Liver (tissue), 9 donors: ENCODE measurements around the gene SMYD3. TPM values are rescaled to one million over a fixed set of nuclear protein-coding genes. Genes with fewer than 3 reads are reported as not detected.
"Not testable (repeated sequence)": the region's sequence is repeated elsewhere in the genome, so short reads cannot be mapped to it uniquely, and the experiment has no call there.

Source experiments
- DNase-seq: peaks from one replicate; pipeline ENCODE4 v3.0.0-alpha.2; 2017; ENCODE audit warnings: low spot score
- H3K27ac ChIP-seq, 2 donors: one replicate each; pipeline ENCODE4 v1.7.0; 2013; ENCODE audit warnings: inconsistent platforms in 2 of 2, low read length in 2 of 2, control low read depth in 1 of 2, low read depth in 1 of 2, mild to moderate bottlenecking in 1 of 2
- H3K27me3 ChIP-seq, 4 donors: one replicate each; pipeline versions ENCODE4 v1.6.1 to v1.7.0; 2013; ENCODE audit warnings: low read length in 3 of 4, inconsistent platforms in 1 of 4, mild to moderate bottlenecking in 1 of 4, moderate library complexity in 1 of 4; ENCODE audit not compliant: control insufficient read depth in 4 of 4, insufficient read depth in 4 of 4
- H3K36me3 ChIP-seq, 4 donors: one replicate each; pipeline versions ENCODE4 v1.6.1 to v1.7.0; 2013; ENCODE audit warnings: low read length in 3 of 4, mild to moderate bottlenecking in 3 of 4, low read depth in 1 of 4, moderate library complexity in 1 of 4; ENCODE audit not compliant: control insufficient read depth in 4 of 4, insufficient read depth in 3 of 4
- H3K4me1 ChIP-seq, 4 donors: one replicate each; pipeline versions ENCODE4 v1.6.1 to v1.7.0; 2013; ENCODE audit warnings: low read length in 3 of 4, mild to moderate bottlenecking in 3 of 4, moderate library complexity in 1 of 4; ENCODE audit not compliant: control insufficient read depth in 4 of 4, insufficient read depth in 4 of 4
- H3K4me3 ChIP-seq, 3 donors: one replicate each; pipeline versions ENCODE4 v1.6.1 to v1.7.0; 2013; ENCODE audit warnings: low read length in 3 of 3, control low read depth in 1 of 3, low read depth in 1 of 3, mild to moderate bottlenecking in 1 of 3
- H3K9ac ChIP-seq, 2 donors: one replicate each; pipeline ENCODE4 v1.7.0; 2013; ENCODE audit warnings: low read length in 2 of 2, mild to moderate bottlenecking in 2 of 2, moderate library complexity in 2 of 2, control low read depth in 1 of 2, low read depth in 1 of 2
- H3K9me3 ChIP-seq, 4 donors: one replicate each; pipeline versions ENCODE4 v1.6.1 to v1.7.0; 2013; ENCODE audit warnings: low read length in 3 of 4; ENCODE audit not compliant: control insufficient read depth in 4 of 4
- EGR1 ChIP-seq, 2 donors: IDR thresholded peaks; 2 replicates each; pipeline ENCODE4 v1.6.1; 2016 to 2018; ENCODE audit warnings: antibody characterized with exemption in 2 of 2, low read depth in 2 of 2
- FOXA1 ChIP-seq: IDR thresholded peaks from 2 replicates; pipeline ENCODE4 v1.6.1; 2016; ENCODE audit warnings: antibody characterized with exemption
- FOXA2 ChIP-seq: IDR thresholded peaks from 2 replicates; pipeline ENCODE4 v1.6.1; 2016; ENCODE audit warnings: antibody characterized with exemption
- HNF4G ChIP-seq: IDR thresholded peaks from 2 replicates; pipeline ENCODE4 v1.6.1; 2016; ENCODE audit warnings: antibody characterized with exemption
- JUND ChIP-seq, 2 donors: IDR thresholded peaks; 2 replicates each; pipeline ENCODE4 v1.6.1; 2016; ENCODE audit warnings: antibody characterized with exemption in 2 of 2
- RAD21 ChIP-seq, 2 donors: IDR thresholded peaks; 2 replicates each; pipeline ENCODE4 v1.6.1; 2016; ENCODE audit warnings: antibody characterized with exemption in 2 of 2, mild to moderate bottlenecking in 2 of 2
- RXRA ChIP-seq, 2 donors: IDR thresholded peaks; 2 replicates each; pipeline ENCODE4 v1.6.1; 2017 to 2018; ENCODE audit warnings: antibody characterized with exemption in 2 of 2, mild to moderate bottlenecking in 1 of 2
- SP1 ChIP-seq: IDR thresholded peaks from 2 replicates; pipeline ENCODE4 v1.6.1; 2018; ENCODE audit warnings: antibody characterized with exemption, mild to moderate bottlenecking
- TAF1 ChIP-seq: conservative IDR thresholded peaks from 2 replicates; pipeline ENCODE4 v1.6.1; 2016; ENCODE audit warnings: antibody characterized with exemption, mild to moderate bottlenecking
- YY1 ChIP-seq: IDR thresholded peaks from 2 replicates; pipeline ENCODE4 v1.6.1; 2016; ENCODE audit warnings: antibody characterized with exemption, mild to moderate bottlenecking
- WGBS: extraction: QIAGEN DNeasy Blood & Tissue Kit; methylation state at CpG from one replicate; pipeline ENCODE4 v1.1.7; 2013; 5-methylcytosine and 5-hydroxymethylcytosine counted together
- polyA plus RNA-seq, 2 donors: library from polyadenylated mRNA; stranded (reverse) in 1 of 2; unstranded in 1 of 2; fragments of 200-250 nt in 1 of 2; fragments of >200 nt in 1 of 2; fragmentation: Nextera tagmentation in 1 of 2; extraction: Ambion mirVana in 1 of 2; gene quantifications; one replicate each; pipeline versions ENCODE4 v1.2.1 to v1.2.3, GENCODE V29; 2013 to 2015
- total RNA-seq, 2 donors: library from RNA; depleted of rRNA; stranded (reverse); fragments of >200 nt; gene quantifications; one replicate each; pipeline ENCODE4 v1.2.3, GENCODE V29; 2014
- TF ChIP-seq, protein P1 (sequence below): IDR thresholded peaks from 2 replicates; pipeline ENCODE4 v1.6.1; 2016; ENCODE audit warnings: antibody characterized with exemption
- TF ChIP-seq, protein P2 (sequence below): IDR thresholded peaks from 2 replicates; pipeline ENCODE4 v1.6.1; 2016; ENCODE audit warnings: antibody characterized with exemption, mild to moderate bottlenecking
- TF ChIP-seq, protein P3 (sequence below): IDR thresholded peaks from 2 replicates; pipeline ENCODE4 v1.6.1; 2016; ENCODE audit warnings: antibody characterized with exemption
- TF ChIP-seq, protein P4 (sequence below): fragments of 150-350 bp; IDR thresholded peaks from 2 replicates; pipeline ENCODE4 v1.5.1; 2017; ENCODE audit warnings: improper control_type of control experiment, low read depth, low read length; ENCODE audit not compliant: missing input control
- TF ChIP-seq, protein P5 (sequence below): IDR thresholded peaks from 2 replicates; pipeline ENCODE4 v1.6.1; 2016; ENCODE audit warnings: antibody characterized with exemption
- donor health status: healthy.
- donor health status: healthy.
- donor health status: healthy.
- donor health status: healthy.
- donor health status: healthy.

The SMYD3 gene
- total and polyA plus RNA-seq, 4 donors, result 3.1 to 9.1 (median 8.0) TPM

DNA sequence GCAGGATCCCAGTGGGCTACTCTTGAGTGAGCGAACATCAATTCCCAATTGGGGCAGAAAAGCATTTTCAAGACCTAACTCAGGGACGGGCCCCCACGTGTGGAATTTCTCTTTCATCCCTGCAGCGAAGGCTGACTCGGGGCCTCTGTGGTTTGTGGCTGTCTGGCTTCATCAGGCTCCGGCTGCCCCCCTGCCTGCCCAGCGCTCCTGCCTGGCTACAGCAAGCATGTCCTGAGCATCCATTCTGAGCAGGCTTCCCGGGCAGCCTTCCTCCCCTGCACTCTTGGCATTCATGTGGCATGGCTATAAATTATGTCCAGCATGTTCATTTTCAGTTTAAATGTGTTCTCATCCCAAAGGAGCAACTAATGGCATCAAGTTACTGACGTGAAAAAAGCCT, 764.2 kb downstream of the SMYD3 start:
- peaks cover 0 to 1% (median 0%) of the 10 kb centered on the region in 4 donors for H3K9me3 ChIP-seq
- 86% methylated on average over 9 of the region's 9 CpGs for WGBS
- TF ChIP-seq FOXA2 (no peak), EGR1 (IDR thresholded peaks at IDR 0.05; ENCODE audit: low read depth in 2 of 2) (no peak), RXRA (IDR thresholded peaks at IDR 0.05) (no peak), HNF4G (no peak), RAD21 (IDR thresholded peaks at IDR 0.05) (no peak), JUND (IDR thresholded peaks at IDR 0.05) (no peak)
- TF ChIP-seq, protein P1, sequence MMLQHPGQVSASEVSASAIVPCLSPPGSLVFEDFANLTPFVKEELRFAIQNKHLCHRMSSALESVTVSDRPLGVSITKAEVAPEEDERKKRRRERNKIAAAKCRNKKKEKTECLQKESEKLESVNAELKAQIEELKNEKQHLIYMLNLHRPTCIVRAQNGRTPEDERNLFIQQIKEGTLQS, result no peak
- TF ChIP-seq, protein P2, sequence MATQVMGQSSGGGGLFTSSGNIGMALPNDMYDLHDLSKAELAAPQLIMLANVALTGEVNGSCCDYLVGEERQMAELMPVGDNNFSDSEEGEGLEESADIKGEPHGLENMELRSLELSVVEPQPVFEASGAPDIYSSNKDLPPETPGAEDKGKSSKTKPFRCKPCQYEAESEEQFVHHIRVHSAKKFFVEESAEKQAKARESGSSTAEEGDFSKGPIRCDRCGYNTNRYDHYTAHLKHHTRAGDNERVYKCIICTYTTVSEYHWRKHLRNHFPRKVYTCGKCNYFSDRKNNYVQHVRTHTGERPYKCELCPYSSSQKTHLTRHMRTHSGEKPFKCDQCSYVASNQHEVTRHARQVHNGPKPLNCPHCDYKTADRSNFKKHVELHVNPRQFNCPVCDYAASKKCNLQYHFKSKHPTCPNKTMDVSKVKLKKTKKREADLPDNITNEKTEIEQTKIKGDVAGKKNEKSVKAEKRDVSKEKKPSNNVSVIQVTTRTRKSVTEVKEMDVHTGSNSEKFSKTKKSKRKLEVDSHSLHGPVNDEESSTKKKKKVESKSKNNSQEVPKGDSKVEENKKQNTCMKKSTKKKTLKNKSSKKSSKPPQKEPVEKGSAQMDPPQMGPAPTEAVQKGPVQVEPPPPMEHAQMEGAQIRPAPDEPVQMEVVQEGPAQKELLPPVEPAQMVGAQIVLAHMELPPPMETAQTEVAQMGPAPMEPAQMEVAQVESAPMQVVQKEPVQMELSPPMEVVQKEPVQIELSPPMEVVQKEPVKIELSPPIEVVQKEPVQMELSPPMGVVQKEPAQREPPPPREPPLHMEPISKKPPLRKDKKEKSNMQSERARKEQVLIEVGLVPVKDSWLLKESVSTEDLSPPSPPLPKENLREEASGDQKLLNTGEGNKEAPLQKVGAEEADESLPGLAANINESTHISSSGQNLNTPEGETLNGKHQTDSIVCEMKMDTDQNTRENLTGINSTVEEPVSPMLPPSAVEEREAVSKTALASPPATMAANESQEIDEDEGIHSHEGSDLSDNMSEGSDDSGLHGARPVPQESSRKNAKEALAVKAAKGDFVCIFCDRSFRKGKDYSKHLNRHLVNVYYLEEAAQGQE, result no peak
- TF ChIP-seq, protein P3, sequence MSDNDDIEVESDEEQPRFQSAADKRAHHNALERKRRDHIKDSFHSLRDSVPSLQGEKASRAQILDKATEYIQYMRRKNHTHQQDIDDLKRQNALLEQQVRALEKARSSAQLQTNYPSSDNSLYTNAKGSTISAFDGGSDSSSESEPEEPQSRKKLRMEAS, result no peak
- TF ChIP-seq, protein P4, sequence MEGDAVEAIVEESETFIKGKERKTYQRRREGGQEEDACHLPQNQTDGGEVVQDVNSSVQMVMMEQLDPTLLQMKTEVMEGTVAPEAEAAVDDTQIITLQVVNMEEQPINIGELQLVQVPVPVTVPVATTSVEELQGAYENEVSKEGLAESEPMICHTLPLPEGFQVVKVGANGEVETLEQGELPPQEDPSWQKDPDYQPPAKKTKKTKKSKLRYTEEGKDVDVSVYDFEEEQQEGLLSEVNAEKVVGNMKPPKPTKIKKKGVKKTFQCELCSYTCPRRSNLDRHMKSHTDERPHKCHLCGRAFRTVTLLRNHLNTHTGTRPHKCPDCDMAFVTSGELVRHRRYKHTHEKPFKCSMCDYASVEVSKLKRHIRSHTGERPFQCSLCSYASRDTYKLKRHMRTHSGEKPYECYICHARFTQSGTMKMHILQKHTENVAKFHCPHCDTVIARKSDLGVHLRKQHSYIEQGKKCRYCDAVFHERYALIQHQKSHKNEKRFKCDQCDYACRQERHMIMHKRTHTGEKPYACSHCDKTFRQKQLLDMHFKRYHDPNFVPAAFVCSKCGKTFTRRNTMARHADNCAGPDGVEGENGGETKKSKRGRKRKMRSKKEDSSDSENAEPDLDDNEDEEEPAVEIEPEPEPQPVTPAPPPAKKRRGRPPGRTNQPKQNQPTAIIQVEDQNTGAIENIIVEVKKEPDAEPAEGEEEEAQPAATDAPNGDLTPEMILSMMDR, result no peak
- H3K27ac ChIP-seq, result no peak overlapping the region
- H3K9ac ChIP-seq, result no peak overlapping the region
- H3K4me3 ChIP-seq, result no peak overlapping the region
- no peaks in the 10 kb centered on the region for H3K27me3 ChIP-seq
- H3K4me1 ChIP-seq, result no peaks in the 10 kb centered on the region
- H3K36me3 ChIP-seq, result peaks cover 0 to 2% (median 0%) of the 10 kb centered on the region in 4 donors
- DNase-seq, result no peak

DNA sequence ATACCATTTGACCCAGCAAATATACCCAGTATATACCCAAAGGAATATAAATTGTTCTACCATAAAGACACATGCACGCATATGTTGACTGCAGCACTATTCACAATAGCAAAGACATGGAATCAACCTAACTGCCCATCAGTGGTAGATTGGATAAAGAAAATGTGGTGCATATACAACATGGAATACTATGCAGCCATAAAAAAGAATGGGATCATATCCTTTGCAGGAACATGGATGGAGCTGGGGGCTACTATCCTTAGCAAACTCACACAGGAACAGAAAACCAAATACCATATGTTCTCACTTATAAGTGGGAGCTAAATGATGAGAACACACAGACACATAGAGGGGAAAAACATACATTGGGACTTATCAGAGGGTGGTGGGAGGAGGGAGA, 766.7 kb downstream of the SMYD3 start:
- not testable (repeated sequence) for DNase-seq, H3K27ac ChIP-seq
- WGBS, result 95% methylated on average over 1 of the region's 1 CpG

DNA sequence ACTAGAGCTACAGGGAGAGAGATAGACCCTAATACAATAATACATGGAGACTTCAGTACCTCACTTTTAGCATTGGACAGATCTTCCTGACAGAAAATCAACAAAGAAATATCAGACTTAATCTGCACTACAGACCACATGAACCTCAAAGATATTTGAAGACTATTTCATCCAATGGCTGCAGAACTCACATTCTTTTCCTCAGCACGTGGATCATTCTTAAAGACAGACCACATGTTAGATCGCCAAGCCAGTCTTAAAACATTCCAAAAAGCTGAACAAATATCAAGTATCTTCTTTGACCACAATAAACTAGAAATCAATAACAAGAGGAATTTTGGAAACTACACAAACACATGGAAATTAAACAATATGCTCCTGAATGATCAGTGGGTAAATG, 776.3 kb downstream of the SMYD3 start:
- no peak for DNase-seq
- Histone ChIP-seq H3K27ac (no peak overlapping the region), H3K36me3 (no peaks in the 10 kb centered on the region), H3K9me3 (peaks cover 0 to 10% (median 4%) of the 10 kb centered on the region in 4 donors), H3K4me3 (no peak overlapping the region), H3K4me1 (no peaks in the 10 kb centered on the region), H3K27me3 (no peaks in the 10 kb centered on the region), H3K9ac (no peak overlapping the region)
- no peak for TF ChIP-seq YY1
- no peak for TF ChIP-seq FOXA2
- TF ChIP-seq SP1, result no peak
- no peak for TF ChIP-seq FOXA1
- TF ChIP-seq, protein P5, sequence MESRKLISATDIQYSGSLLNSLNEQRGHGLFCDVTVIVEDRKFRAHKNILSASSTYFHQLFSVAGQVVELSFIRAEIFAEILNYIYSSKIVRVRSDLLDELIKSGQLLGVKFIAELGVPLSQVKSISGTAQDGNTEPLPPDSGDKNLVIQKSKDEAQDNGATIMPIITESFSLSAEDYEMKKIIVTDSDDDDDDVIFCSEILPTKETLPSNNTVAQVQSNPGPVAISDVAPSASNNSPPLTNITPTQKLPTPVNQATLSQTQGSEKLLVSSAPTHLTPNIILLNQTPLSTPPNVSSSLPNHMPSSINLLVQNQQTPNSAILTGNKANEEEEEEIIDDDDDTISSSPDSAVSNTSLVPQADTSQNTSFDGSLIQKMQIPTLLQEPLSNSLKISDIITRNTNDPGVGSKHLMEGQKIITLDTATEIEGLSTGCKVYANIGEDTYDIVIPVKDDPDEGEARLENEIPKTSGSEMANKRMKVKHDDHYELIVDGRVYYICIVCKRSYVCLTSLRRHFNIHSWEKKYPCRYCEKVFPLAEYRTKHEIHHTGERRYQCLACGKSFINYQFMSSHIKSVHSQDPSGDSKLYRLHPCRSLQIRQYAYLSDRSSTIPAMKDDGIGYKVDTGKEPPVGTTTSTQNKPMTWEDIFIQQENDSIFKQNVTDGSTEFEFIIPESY, result no peak
- no peak for TF ChIP-seq TAF1
- WGBS, result 90% methylated on average over 2 of the region's 2 CpGs

More for the DNA sequence above, 766.7 kb downstream of the SMYD3 start:
- not testable (repeated sequence) for H3K4me1 ChIP-seq, H3K36me3 ChIP-seq, H3K9ac ChIP-seq, H3K4me3 ChIP-seq, H3K9me3 ChIP-seq, H3K27me3 ChIP-seq

DNA sequence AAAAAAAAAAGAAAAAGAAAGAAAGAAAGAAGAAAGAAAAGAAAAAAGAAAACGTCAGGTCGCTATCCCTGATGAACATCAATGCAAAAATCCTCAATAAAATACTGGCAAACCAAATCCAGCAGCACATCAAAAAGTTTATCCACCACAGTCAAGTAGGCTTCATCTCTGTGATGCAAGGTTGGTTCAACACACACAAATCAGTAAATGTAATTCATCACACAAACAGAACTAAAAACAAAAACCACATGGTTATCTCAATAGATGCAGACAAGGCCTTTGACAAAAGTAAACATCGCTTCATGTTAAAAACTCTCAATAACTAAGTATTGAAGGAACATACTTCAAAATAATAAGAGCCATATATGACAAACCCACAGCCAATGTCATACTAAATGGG, 779.0 kb downstream of the SMYD3 start:
- not testable (repeated sequence) for H3K4me3 ChIP-seq, H3K4me1 ChIP-seq, H3K36me3 ChIP-seq, DNase-seq, H3K27me3 ChIP-seq, H3K27ac ChIP-seq, H3K9ac ChIP-seq, H3K9me3 ChIP-seq
- WGBS, result 93% methylated on average over 3 of the region's 3 CpGs
